C1 segment of cervical spinal cord (tissue), 14 donors: Measurements from ENCODE around the gene ANKRD65.
"Not testable (repeated sequence)": the region's sequence is repeated elsewhere in the genome, so short reads cannot be mapped to it uniquely, and the experiment has no call there.

ENCODE experiments used
- DNase-seq, 14 donors: peaks; one replicate each; lab custom pipeline; 2025; lab: John Stamatoyannopoulos, UW

ANKRD65 gene

GRCh38 chr1:1398677-1399186, 22.3 kb downstream of the ANKRD65 start:
- no peak for DNase-seq

GRCh38 chr1:1397839-1398523, 23.1 kb downstream of the ANKRD65 start:
- DNase-seq, result no peak

DNA sequence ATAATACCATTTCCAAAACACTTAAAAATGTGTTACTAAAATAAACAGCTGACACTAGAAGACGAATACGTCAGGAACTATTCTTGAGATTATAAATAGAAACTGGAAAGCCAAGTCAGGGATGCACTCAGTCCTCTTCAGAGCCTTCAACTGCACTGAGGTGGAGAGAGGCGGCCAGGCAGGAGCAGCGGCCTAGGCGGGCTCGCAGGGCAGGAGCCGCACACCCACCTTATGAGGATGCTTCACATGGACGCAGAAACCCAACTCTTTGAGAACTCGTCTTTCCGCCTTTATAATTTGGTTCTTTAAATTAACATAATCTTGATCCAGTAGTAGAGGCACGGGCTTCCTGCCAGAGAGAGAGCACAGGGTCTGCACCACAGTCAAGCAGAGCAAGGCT, 25.9 kb downstream of the ANKRD65 start:
- no peak for DNase-seq

DNA sequence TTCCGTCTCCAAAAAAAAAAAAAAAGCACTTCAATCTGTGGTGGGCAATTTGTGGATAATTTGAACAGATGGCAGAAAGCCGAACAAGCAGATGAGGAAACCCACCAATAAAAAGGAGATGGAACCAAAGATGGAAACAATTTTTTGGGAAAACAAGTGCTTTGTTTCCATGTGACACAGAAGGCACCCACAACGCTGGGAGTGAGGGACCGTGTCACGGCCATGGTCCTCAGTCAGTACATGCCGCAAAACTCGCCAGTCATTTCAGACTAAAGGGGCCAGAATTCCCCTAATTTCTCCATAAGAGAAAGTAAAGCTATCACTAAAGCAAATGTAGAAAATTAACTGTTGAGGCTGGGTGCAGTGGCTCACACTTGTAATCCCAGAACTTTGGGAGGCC, 27.0 kb downstream of the ANKRD65 start:
- DNase-seq, result no peak

DNA sequence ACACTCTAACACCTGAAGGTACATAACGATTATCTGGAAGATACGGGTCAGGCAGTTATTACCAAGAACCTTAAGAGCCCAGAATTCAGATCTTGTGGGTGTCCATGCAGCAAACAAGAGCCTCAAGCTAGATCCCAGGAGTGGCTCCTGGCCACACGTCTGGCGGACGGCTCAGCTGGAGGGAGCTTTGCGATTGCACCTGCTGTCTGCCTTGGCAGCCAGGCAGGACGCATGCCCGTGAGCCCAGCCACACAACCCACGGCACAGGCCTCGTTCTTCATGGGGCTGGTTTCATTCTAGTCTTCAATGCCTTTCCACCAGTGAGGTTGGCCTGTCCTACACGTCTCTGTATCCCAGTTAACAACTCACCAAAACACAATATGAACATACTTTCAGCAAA, 27.6 kb downstream of the ANKRD65 start:
- no peak for DNase-seq

GRCh38 chr1:1393014-1393413, 28.1 kb downstream of the ANKRD65 start:
- no peak for DNase-seq

GRCh38 chr1:1391225-1391624, 29.9 kb downstream of the ANKRD65 start:
- DNase-seq, result no peak

DNA sequence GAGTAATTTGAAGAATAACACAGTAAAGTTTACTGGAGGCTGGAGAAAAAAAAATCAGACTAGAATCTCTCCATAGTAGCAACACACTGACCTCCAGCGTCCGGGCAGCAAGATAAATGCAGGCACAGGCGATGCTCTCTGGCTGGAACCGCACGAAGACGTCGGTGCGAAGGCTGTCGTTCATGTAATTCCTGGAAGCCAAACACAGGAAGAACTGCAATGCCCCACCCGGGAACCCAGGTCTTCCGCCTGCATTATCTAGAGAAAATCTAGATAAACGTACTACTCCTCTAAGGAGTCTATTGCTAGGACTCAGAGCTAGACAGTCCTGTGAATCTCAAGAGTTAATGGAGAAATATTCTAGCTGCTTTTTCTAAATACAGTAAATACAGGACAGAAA, 30.4 kb downstream of the ANKRD65 start:
- DNase-seq, result no peak

DNA sequence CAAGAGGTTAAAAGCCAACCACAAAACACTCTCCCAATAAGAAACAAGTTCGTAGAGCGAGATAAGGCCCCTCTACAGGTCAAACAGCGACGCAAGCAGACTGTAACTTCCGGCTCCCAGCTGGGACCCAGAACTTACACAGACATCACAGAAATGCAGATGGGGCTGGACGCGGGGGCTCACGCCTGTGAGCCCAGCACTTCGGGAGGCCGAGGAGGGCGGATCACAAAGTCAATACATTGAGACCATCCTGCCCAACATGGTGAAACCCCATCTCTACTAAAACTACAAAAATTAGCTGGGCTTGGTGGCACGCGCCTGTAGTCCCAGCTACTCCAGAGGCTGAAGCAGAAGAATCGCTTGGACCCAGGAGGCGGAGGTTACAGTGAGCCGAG, 33.0 kb downstream of the ANKRD65 start:
- no peak for DNase-seq

GRCh38 chr1:1387098-1388077, 33.7 kb downstream of the ANKRD65 start:
- DNase-seq, result no peak

DNA sequence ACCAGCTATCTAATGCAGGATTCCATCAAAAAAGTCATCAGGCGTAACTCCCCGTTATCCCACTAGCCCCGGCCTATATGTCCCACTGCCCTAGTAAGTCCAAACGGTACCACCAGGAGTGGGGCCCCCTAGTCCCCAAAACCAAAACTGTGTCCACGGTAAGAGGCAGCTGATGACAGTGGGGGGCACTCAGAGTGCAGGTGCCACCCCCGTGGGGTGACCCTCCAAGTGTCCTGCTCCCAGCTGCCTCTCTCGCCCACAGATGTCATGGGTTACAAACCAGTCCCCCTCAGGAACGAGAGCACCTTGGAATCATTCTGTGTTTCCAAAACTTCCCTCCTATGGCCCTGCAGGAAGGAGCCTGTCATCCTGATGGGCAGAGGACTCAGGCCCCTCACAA, 35.1 kb downstream of the ANKRD65 start:
- no peak for DNase-seq

- not testable (repeated sequence) for DNase-seq
These were observed 35.7 kb downstream of the ANKRD65 start for GRCh38 chr1:1385339-1385738.

- DNase-seq, result no peak
These were observed 39.8 kb downstream of the ANKRD65 start for GRCh38 chr1:1381294-1381693.

GRCh38 chr1:1380860-1381259, 40.2 kb downstream of the ANKRD65 start:
- DNase-seq, result no peak

GRCh38 chr1:1377540-1378205, 43.4 kb downstream of the ANKRD65 start:
- no peak for DNase-seq

- DNase-seq, result no peak
These were observed 44.4 kb downstream of the ANKRD65 start for GRCh38 chr1:1376551-1377226.

- DNase-seq, result peak; percentile 72 to 99 (median 97)
These were observed 46.0 kb downstream of the ANKRD65 start, which contains the start of gene AURKAIP1 for GRCh38 chr1:1374929-1375662. TSS of gene AURKAIP1 (minus strand) at chr1:1375207. CDS start at chr1:1374756, 451 bp downstream.

GRCh38 chr1:1374589-1374928, 46.5 kb downstream of the ANKRD65 start:
- no peak for DNase-seq

GRCh38 chr1:1373815-1374588, 47.1 kb downstream of the ANKRD65 start:
- no peak for DNase-seq
